22Rv1 (cell line): ENCODE results near the gene SCFD2.

Experiments
- CTCF ChIP-seq: fragments of 450-650 bp; IDR thresholded peaks from 2 replicates; pipeline ENCODE4 v1.5.1; 2017; ENCODE audit warnings: mild to moderate bottlenecking
- ZFX ChIP-seq: fragments of 450-650 bp; IDR thresholded peaks from 2 replicates; pipeline ENCODE4 v1.6.1; 2017; ENCODE audit warnings: antibody characterized with exemption, borderline replicate concordance

- TF ChIP-seq CTCF, result no peak
- no peak for TF ChIP-seq ZFX
These were observed 289.4 kb downstream of the SCFD2 start for GRCh38 chr4:53076374-53076958.
